Peyer's patch (tissue), 4 donors: Measurements from ENCODE around the gene APOBEC3H.

ENCODE experiments used
- POLR2A ChIP-seq, 2 donors: fragments of 450-650 bp; IDR thresholded peaks; one replicate each; pipeline ENCODE4 v1.5.1; 2017; ENCODE audit warnings: antibody characterized with exemption in 2 of 2, mild to moderate bottlenecking in 2 of 2, moderate library complexity in 2 of 2
- TF ChIP-seq, protein P1 (sequence below), 6 experiments: fragments of 450-650 bp in 4 of 6; fragments of 200-600 bp in 2 of 6; sonication (generic) in 1 of 6; IDR thresholded peaks; one replicate each; pipeline ENCODE4 v1.5.1; 2017 to 2019; ENCODE audit warnings: antibody characterized with exemption in 6 of 6, mild to moderate bottlenecking in 3 of 6, moderate library complexity in 1 of 6

DNA sequence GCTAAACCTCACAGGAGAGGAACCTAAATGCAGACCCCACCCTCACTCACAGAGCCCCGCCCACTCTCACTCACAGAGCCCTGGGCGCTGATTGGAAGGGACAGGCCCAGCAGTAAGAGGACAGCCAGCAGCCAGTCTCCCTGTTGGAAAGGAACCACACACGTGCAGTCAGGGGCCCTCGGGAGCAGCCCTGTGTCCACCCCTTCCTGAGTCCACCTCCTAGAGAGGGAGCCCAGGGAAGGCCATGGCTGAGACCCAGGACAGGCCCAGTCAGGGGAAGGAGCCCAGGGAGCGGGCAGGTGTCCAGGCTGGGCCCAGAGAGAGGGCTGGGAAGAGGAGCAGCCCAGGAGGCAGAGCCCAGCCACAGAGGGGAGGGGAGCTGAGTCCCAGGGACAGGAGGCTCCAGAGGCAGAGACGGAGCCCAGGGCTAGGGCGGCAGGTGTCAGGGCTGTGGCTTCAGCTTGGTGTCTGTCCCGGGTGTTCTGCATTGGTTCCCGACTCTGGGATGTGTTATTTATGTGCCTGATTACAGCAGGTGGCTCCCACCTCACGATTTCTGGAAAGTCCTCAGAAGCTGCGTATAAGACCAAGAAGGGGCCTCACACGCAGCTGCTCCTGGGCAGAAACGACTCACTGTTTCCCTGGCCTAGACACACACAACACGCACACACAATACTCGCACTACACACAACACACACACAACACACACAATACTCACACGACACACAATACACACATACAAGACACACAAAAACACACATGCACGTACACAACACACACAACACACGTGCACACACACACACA lies 9.0 kb upstream of the APOBEC3H start:
- TF ChIP-seq POLR2A (IDR thresholded peaks at IDR 0.05) = no peak
- TF ChIP-seq, protein P1, sequence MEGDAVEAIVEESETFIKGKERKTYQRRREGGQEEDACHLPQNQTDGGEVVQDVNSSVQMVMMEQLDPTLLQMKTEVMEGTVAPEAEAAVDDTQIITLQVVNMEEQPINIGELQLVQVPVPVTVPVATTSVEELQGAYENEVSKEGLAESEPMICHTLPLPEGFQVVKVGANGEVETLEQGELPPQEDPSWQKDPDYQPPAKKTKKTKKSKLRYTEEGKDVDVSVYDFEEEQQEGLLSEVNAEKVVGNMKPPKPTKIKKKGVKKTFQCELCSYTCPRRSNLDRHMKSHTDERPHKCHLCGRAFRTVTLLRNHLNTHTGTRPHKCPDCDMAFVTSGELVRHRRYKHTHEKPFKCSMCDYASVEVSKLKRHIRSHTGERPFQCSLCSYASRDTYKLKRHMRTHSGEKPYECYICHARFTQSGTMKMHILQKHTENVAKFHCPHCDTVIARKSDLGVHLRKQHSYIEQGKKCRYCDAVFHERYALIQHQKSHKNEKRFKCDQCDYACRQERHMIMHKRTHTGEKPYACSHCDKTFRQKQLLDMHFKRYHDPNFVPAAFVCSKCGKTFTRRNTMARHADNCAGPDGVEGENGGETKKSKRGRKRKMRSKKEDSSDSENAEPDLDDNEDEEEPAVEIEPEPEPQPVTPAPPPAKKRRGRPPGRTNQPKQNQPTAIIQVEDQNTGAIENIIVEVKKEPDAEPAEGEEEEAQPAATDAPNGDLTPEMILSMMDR (IDR thresholded peaks at IDR 0.05) = no peak
